Right atrium auricular region (tissue), 2 donors: ENCODE data around the gene KCNMA1. TPM values are rescaled to one million over a fixed set of nuclear protein-coding genes. Genes with fewer than 3 reads are reported as not detected.

Experiments
- DNase-seq: peaks from one replicate; pipeline ENCODE4 v3.0.0-alpha.2; 2019; ENCODE audit warnings: low spot score
- H3K27ac ChIP-seq, 2 donors: fragments of 200-600 bp; sonication (generic); 1 replicate in 1 of 2; 2 replicates in 1 of 2; pipeline ENCODE4 v1.5.1; 2016 to 2019
- H3K27me3 ChIP-seq, 2 donors: fragments of 200-600 bp; sonication (generic); one replicate each; pipeline versions ENCODE4 v1.5.1 to v1.6.0; 2017 to 2019
- H3K36me3 ChIP-seq: fragments of 200-600 bp; sonication (generic); one replicate; pipeline ENCODE4 v1.5.1; 2016
- H3K4me1 ChIP-seq, 2 donors: fragments of 200-600 bp; sonication (generic); one replicate each; pipeline versions ENCODE4 v1.5.1 to v1.6.0; 2017 to 2019
- H3K4me3 ChIP-seq, 2 donors: fragments of 200-600 bp; sonication (generic); 1 replicate in 1 of 2; 2 replicates in 1 of 2; pipeline ENCODE4 v1.5.1; 2017 to 2019; ENCODE audit warnings: mild to moderate bottlenecking in 1 of 2, moderate library complexity in 1 of 2
- H3K9me3 ChIP-seq, 2 donors: fragments of 200-600 bp; sonication (generic); one replicate each; pipeline ENCODE4 v1.5.1; 2019
- total RNA-seq, 2 donors: library from RNA; depleted of rRNA; stranded (reverse); fragments of >200 nt; gene quantifications; one replicate each; pipeline ENCODE4 v1.1.0, GENCODE V29; 2016
- TF ChIP-seq, protein P1 (sequence below), 2 donors: fragments of 200-600 bp; sonication (generic); IDR thresholded peaks; one replicate each; pipeline ENCODE4 v1.5.1; 2019; ENCODE audit warnings: antibody characterized with exemption in 2 of 2

Gene KCNMA1
- total RNA-seq, 2 donors from 2014 or later: 2.3 to 3.5 TPM

DNA sequence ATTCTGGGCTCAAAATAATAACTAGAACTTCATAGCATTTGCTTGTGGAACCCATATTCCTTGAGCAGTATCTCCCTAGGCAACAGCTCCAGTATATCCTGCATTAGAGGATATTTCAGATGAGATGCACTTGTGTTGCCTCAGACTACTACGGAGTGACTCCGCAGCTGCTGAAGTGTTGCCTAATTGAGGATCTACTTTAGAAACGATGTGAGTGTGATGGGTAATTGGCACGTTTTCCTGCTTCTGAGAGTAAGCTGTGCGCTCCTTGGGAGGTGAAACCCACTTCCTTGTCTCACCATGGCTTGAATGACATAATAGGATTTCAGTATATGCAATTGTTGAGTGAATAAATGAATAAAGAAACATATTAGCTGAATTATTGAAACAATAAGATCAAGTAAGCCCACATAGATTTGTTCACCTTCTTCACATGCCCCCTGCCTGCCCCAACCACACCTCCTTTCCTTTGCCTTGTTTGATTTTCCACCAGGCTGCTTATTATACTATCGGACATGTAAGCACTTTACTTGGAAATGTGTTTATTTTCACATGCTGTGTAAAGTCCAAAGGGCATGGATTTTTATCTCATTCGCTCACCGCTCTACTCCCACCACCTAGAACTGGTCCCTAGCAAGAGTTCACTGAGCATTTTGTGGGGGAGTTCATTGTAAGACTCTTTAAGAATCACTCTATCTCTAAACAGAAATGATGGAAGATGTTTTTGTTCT, 303.8 kb downstream of the KCNMA1 start:
- DNase-seq: no peak
- Histone ChIP-seq H3K27me3 (no peaks in the 10 kb centered on the region), H3K4me1 (no peaks in the 10 kb centered on the region), H3K36me3 (no peaks in the 10 kb centered on the region), H3K9me3 (no peaks in the 10 kb centered on the region), H3K4me3 (no peak overlapping the region), H3K27ac (no peak overlapping the region)
- TF ChIP-seq, protein P1, sequence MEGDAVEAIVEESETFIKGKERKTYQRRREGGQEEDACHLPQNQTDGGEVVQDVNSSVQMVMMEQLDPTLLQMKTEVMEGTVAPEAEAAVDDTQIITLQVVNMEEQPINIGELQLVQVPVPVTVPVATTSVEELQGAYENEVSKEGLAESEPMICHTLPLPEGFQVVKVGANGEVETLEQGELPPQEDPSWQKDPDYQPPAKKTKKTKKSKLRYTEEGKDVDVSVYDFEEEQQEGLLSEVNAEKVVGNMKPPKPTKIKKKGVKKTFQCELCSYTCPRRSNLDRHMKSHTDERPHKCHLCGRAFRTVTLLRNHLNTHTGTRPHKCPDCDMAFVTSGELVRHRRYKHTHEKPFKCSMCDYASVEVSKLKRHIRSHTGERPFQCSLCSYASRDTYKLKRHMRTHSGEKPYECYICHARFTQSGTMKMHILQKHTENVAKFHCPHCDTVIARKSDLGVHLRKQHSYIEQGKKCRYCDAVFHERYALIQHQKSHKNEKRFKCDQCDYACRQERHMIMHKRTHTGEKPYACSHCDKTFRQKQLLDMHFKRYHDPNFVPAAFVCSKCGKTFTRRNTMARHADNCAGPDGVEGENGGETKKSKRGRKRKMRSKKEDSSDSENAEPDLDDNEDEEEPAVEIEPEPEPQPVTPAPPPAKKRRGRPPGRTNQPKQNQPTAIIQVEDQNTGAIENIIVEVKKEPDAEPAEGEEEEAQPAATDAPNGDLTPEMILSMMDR (IDR thresholded peaks at IDR 0.05): no peak

DNA sequence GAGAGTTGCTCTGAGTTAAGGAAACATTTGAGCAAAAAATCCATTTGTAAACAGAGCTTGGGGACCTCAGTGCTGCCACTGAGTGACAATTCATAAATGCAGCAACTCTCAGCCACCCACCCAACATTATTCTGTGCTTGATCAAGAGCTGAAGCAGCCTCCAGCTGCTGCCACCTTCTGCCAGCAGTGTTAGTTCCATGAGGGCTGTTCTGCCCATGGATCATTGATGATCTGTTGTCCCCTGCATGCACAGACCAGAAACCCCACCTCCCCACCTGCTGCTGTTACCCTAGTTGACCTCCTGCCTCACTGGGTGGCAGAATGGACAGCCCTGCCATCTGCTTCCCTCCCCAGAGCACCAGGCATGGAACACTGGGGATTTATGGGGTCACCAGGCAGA, 305.4 kb downstream of the KCNMA1 start:
- Histone ChIP-seq H3K4me3 (no peak overlapping the region), H3K27ac (no peak overlapping the region), H3K27me3 (no peaks in the 10 kb centered on the region), H3K36me3 (no peaks in the 10 kb centered on the region), H3K9me3 (no peaks in the 10 kb centered on the region), H3K4me1 (no peaks in the 10 kb centered on the region)
- TF ChIP-seq, protein P1 (IDR thresholded peaks at IDR 0.05): no peak
- DNase-seq: no peak

DNA sequence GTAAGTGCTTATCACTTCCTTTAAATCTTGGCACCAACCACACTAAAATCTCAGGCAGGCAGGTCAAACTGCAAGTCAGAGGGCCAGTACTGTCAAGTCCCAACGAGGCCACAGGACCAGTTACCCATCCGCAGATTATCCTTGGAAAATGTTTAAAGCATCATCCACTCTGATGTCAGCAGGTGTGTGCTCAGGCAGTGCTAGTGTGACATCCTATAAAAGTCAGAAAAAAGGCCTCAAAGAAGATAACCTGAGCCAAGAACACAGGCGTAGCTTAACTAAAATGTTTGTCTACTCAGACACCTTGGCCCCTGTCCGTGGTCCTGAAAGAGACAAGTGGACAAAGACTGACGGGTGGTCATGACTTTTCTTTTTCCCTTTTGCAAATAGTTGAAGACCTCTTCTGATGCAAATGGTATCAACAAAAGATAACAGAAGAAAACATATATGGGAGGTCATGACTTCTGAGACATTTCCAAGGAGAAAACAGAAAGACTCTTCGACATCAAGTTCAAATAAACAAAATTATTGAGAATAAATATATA, 309.3 kb downstream of the KCNMA1 start:
- Histone ChIP-seq H3K27me3 (no peaks in the 10 kb centered on the region), H3K4me3 (no peak overlapping the region), H3K9me3 (no peaks in the 10 kb centered on the region), H3K36me3 (no peaks in the 10 kb centered on the region), H3K27ac (no peak overlapping the region), H3K4me1 (no peaks in the 10 kb centered on the region)
- TF ChIP-seq, protein P1 (IDR thresholded peaks at IDR 0.05): no peak
- DNase-seq: no peak

DNA sequence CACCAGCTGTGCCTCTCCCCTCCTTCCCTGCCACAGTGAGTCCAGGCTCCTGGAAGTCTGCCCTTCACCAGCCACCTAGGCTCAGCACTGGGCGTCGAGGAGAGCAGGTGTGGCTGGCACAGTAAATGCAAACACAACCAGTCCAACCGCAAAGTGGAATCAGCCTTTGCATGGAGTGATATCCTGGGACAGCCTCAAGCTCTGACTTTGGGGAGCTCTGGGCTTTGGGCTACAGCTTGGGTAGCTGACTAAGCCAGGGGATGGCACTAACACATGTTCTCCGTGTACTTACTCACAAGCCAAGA, 312.4 kb downstream of the KCNMA1 start:
- no peaks in the 10 kb centered on the region for H3K27me3 ChIP-seq

DNA sequence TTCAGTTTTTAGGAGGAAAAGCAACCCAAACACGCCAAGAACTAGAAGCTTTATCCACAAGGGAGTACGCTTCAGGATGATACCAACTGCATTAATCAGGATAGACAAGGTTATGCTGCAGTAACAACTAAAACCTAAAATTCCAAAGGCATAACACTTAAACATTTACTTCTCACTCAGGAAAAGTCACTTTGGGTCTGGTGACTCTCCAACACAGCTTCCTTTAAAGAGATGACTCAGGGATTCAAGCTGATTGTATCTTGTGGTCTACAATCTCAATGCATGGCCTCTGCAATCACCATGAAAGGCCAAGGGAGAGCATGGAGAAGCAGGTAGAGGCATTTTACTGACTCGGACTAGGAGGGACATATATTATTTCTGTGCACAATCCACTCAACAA, 315.8 kb downstream of the KCNMA1 start:
- H3K9me3 ChIP-seq: no peaks in the 10 kb centered on the region
- H3K27ac ChIP-seq: no peak overlapping the region
- no peak for DNase-seq
- H3K36me3 ChIP-seq: no peaks in the 10 kb centered on the region
- no peak overlapping the region for H3K4me3 ChIP-seq
- no peaks in the 10 kb centered on the region for H3K27me3 ChIP-seq
- no peaks in the 10 kb centered on the region for H3K4me1 ChIP-seq
- TF ChIP-seq, protein P1 (IDR thresholded peaks at IDR 0.05): no peak

More for the DNA sequence above, 312.4 kb downstream of the KCNMA1 start:
- Histone ChIP-seq H3K36me3 (no peaks in the 10 kb centered on the region), H3K4me1 (no peaks in the 10 kb centered on the region), H3K27ac (no peak overlapping the region), H3K9me3 (no peaks in the 10 kb centered on the region), H3K4me3 (no peak overlapping the region)
- DNase-seq: no peak
- TF ChIP-seq, protein P1 (IDR thresholded peaks at IDR 0.05): no peak
